ENCODE results near the gene SAP30L.
A peak's percentile ranks its signal among the peaks of the same experiment; 100 is the strongest.

The SAP30L gene

DNA sequence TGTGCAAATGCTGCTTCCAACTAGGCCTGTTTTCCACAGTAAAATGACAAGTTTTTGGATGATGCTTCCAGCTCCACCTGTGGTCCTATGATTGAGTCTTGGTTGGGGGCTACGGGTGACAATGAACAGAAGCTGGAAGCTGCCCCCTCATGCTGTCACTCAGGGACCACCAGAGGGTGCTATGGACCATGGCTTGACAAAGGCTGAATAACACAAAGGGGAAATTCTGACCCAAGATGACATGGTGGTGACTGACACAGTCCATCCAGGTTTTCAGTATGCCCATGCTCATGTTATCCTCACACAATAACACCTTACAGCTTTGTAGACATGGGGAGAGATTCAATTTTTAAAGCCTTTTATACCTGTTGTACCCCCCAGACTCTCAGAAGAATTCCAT lies 23.9 kb upstream of the SAP30L start:
- peak; percentile 31 for DNase-seq

- DNase-seq, result no peak
Observed at GRCh38 chr5:154422298-154422697, 23.5 kb upstream of the SAP30L start.

DNA sequence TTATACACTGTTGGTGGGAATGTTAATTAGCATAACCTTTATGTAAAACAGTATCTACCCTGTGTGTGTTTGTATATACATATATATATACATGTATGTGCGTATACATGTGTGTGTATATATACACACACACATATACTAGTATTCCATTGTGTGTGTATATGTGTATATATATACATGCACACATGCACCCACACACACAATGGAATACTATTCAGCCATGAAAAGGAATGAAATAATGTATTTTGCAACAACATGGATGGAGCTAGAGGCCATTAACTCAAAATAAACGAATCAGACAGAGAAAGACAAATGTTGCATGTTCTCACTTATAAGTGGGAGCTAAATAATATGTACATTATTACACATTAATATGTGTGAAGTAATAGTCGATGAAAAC lies 17.6 kb upstream of the SAP30L start:
- no peak for DNase-seq

GRCh38 chr5:154429341-154429740 lies 16.5 kb upstream of the SAP30L start:
- DNase-seq, result no peak

- DNase-seq, result no peak
Observed at GRCh38 chr5:154430466-154430865, 15.3 kb upstream of the SAP30L start.

DNA sequence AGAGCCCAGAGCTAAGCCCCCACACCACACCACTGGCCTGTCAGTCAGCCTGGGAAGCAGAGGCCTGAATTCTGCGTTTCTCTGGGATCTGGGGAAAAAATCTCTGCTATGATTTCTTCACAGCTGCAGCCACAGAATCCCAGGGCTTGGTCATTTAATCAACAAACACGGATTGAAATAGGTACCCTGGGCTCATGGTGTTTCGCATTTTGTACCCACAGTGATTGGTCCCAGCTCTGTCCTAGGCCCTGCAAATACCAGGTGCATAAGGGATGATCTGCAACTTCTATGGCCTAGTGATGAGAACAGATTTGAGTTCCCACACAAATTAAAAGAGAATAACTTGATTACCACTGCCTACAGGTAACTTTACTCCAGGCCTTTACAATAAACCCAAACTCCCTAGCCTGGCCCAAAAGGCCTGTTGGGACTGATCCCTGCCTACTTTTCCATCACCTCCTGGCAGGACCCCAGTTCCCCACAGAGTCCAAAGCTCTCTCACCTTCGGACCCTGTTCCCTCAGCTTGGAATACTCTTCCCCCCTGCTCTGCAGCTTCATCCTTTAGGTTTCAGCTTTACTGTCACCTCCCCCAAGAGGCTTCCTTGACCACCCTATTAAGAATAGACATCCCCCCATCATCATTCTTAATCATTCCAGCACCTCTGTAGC lies 14.7 kb upstream of the SAP30L start:
- no peak for DNase-seq

GRCh38 chr5:154435226-154435625 lies 10.6 kb upstream of the SAP30L start:
- no peak for DNase-seq

DNA sequence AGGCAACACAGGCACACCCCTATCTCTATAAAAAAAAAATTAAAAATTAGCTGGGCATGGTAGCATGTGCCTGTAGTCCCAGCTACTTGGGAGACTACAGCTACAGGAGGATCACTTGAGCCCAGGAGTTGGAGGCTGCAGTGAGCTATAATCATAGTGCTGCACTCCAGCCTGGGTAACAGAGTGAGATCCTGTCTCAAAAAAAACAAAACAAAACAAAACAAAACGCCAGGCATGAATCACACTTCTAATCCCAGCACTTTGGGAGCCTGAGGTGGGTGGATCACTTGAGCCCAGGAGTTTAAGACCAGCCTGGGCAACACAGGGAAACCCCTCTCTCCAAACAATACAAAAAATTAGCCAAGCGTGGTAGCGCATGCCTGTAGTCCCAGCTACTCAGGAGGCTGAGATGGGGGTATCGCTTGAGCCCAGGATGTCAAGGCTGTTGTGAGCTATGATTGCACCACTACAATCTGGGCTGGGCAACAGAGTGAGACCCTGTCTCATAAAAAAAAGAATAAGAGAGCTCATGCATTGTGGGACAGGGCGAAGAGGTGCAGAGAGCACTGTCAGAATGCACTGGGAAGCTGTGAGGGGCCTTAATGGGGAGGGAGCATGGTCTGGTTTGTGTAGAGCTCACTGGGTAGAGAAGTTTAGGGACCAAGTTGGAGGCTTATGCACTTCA lies 8.4 kb upstream of the SAP30L start:
- no peak for DNase-seq

- DNase-seq, result no peak
Observed at GRCh38 chr5:154440540-154440939, 5.3 kb upstream of the SAP30L start.

DNA sequence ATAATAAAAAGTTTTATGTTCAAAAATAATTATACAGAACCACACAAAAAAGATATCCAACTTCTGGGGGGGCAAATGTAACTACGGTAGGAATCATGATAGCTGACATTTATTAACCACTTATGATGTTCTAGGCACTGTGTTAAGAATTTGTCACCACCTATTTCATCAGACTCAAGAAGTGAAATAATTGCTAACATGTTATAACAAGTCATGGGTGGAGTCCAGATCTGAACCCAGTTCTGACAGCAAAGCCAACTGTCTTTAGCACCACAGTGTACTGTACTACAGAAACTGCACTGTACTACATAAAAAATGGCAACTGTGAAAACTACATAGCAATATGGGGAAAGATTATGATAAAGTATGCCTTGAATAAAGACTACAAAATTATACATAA lies 3.0 kb upstream of the SAP30L start:
- DNase-seq, result no peak

- DNase-seq, result peak; percentile 39 to 49
Observed at GRCh38 chr5:154444556-154445421, 1.0 kb upstream of the SAP30L start.

DNA sequence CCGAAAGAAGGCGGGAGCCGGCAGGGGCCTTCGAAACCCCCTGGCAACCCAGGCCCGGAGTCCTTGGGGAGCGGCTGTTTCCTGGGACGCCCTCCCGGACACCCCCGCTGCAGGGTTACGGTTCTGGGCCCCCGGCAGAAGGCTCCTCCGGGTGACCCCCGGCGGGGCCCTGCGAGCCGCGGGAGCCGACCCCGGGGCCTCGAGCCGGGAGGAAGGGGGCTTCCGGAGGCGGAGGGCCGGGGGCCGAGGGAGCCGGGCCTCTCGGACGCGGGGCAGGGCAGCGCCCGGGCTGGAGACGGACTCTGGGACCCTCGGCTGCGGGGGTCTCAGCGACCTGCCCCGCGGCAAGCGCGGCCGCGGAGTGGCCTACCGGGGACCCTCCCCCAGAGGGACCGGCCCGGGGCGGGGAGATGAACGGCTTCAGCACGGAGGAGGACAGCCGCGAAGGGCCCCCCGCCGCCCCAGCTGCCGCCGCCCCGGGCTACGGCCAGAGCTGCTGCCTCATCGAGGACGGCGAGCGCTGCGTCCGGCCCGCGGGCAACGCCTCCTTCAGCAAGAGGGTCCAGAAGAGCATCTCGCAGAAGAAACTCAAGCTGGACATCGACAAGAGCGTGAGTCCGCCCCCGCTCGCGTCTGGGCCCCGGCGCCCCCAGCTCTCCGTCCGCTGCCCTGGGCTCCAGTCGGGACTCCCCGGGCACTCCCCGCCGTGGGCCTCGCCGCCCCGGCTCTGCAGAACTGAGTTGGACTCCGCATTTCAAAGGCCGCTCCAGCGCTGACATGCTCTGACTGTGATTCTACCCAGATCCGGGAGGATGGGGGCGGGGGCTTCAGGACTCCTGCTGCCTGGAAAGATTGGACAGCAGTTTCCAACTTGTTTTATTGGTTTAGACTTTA lies 645 bp downstream of the SAP30L start:
- DNase-seq, result peak; percentile 61 to 68

GRCh38 chr5:154447089-154447725 lies 1.4 kb downstream of the SAP30L start:
- DNase-seq, result no peak

- no peak for DNase-seq
Observed at GRCh38 chr5:154449786-154450185, 4.0 kb downstream of the SAP30L start.

GRCh38 chr5:154451957-154452356 lies 6.2 kb downstream of the SAP30L start:
- no peak for DNase-seq

GRCh38 chr5:154455585-154455984 lies 9.8 kb downstream of the SAP30L start:
- DNase-seq, result no peak

DNA sequence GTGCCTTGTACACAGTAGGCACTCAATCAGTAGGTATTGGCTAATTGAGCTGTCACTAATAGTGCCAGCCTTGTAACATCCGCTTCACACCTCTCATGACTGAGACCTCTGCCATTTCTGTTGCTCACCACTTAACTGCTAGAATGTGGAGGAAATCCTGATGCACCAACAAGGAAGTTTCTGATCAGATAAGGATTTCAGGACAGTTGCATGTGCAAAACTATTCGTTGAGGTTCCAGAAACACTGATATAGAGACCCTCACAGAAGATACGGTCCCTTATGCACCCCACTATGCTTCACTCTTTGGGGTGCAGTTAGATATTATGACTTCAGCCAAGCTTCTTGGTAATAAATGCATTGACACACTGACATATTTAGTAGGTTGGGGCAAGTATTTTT lies 10.7 kb downstream of the SAP30L start:
- no peak for DNase-seq

GRCh38 chr5:154459015-154459414 lies 13.2 kb downstream of the SAP30L start:
- no peak for DNase-seq

DNA sequence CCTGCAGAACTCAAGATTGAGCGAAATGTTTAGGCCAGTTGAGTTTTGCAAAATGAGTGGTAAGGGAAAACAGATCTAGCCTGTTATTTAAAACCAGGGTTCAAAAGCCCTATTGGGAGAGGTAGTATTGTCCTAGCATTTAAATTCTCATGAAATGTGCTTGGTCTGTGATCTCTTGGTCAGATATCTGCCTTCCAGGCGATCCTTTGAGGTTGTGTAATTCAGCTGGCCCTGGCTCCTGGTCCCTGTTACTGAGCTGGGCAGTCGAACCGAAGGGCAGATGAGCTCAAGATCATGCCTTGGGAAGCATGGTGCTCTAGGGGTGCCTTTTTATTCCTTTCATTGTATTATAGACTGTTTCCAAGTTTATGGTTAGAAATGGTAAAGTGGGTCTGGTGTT lies 14.4 kb downstream of the SAP30L start:
- DNase-seq, result no peak

GRCh38 chr5:154461531-154461930 lies 15.7 kb downstream of the SAP30L start:
- DNase-seq, result no peak

DNA sequence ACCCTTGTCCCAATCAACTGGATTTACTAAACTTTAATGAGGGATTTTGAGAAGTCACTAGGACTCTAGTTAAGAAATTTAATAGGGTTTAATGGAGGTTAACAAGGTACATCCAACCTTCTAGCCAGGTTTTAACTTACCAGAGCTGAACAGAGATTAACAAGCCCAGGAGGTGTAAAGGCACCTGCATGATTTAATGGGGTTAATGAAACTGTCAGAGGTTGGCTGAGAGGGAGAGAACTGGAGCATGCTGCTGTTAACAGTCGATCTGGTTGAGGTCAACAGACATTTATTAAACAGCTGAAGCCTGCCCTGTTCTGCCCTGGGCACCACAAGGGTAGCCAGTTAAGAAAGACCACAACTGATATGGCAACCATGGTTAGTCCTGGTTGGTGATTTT lies 18.6 kb downstream of the SAP30L start:
- DNase-seq, result no peak

GRCh38 chr5:154465169-154465568 lies 19.4 kb downstream of the SAP30L start:
- no peak for DNase-seq

Measured in activated T-cell treated with anti-CD3 and anti-CD28 coated beads, Interleukin-2, amount 50 U/mL, for 48 hours (primary cell).